Measurements from ENCODE around the gene FANCD2. TPM values are rescaled to one million over a fixed set of nuclear protein-coding genes. Genes with fewer than 3 reads are reported as not detected.

Gene FANCD2
- polyA plus RNA-seq, 1 donor from 2014 or later: 3.3 TPM

GRCh38 chr3:9978710-9979305 is 47.4 kb upstream of the FANCD2 start:
- TF ChIP-seq POLR2AphosphoS5 (IDR thresholded peaks at IDR 0.05): no peak
- Histone ChIP-seq H3K9ac (ENCODE audit: low read length) (no peak overlapping the region), H3K27ac (ENCODE audit: low read length) (no peak overlapping the region), H4K20me1 (ENCODE audit: insufficient read depth) (no peaks in the 10 kb centered on the region), H3K4me2 (ENCODE audit: low read length) (no peak overlapping the region), H3K4me3 (ENCODE audit: low read length) (no peak overlapping the region), H3K36me3 (ENCODE audit: insufficient read depth, low read length) (no peaks in the 10 kb centered on the region), H3K9me3 (ENCODE audit: low read length) (no peaks in the 10 kb centered on the region), H3K79me2 (replicated peaks; ENCODE audit: insufficient read depth, low read length) (peaks cover 2% of the 10 kb centered on the region), H2AFZ (ENCODE audit: low read depth, low read length) (no peak overlapping the region), H3K9me2 (ENCODE audit: insufficient read depth, low read length) (no peaks in the 10 kb centered on the region), H3F3A (ENCODE audit: insufficient read depth, low read length, poor library complexity, severe bottlenecking) (no peaks in the 10 kb centered on the region), H3K27me3 (ENCODE audit: insufficient read depth, low read depth, low read length) (no peaks in the 10 kb centered on the region)

- Histone ChIP-seq H2AFZ (ENCODE audit: low read depth, low read length) (no peak overlapping the region), H3K79me2 (replicated peaks; ENCODE audit: insufficient read depth, low read length) (peaks cover 10% of the 10 kb centered on the region)
These were observed 46.0 kb upstream of the FANCD2 start for GRCh38 chr3:9980251-9980650.

More at GRCh38 chr3:9980251-9980650, 46.0 kb upstream of the FANCD2 start:
- no peaks in the 10 kb centered on the region for H3K9me3 ChIP-seq (ENCODE audit: low read length)
- H3K36me3 ChIP-seq (ENCODE audit: insufficient read depth, low read length): no peaks in the 10 kb centered on the region
- H3K9me2 ChIP-seq (ENCODE audit: insufficient read depth, low read length): no peaks in the 10 kb centered on the region
- no peak overlapping the region for H3K9ac ChIP-seq (ENCODE audit: low read length)
- no peak for TF ChIP-seq CTCF (IDR thresholded peaks at IDR 0.05; ENCODE audit: poor library complexity, severe bottlenecking)
- TF ChIP-seq MXI1 (conservative IDR thresholded peaks at IDR 0.05; ENCODE audit: poor library complexity, severe bottlenecking): no peak
- TF ChIP-seq REST (IDR thresholded peaks at IDR 0.05; ENCODE audit: borderline replicate concordance): no peak
- H4K20me1 ChIP-seq (ENCODE audit: insufficient read depth): no peaks in the 10 kb centered on the region
- H3K27me3 ChIP-seq (ENCODE audit: insufficient read depth, low read depth, low read length): no peaks in the 10 kb centered on the region
- H3K27ac ChIP-seq (ENCODE audit: low read length): no peak overlapping the region
- no peak overlapping the region for H3K4me3 ChIP-seq (ENCODE audit: low read length)
- H3F3A ChIP-seq (ENCODE audit: insufficient read depth, low read length, poor library complexity, severe bottlenecking): no peaks in the 10 kb centered on the region
- H3K4me2 ChIP-seq (ENCODE audit: low read length): no peak overlapping the region
